Liver (tissue), 9 donors: ENCODE results near the gene LARGE2. TPM values are rescaled to one million over a fixed set of nuclear protein-coding genes. Genes with fewer than 3 reads are reported as not detected.

Source experiments
- DNase-seq: peaks from one replicate; pipeline ENCODE4 v3.0.0-alpha.2; 2017; ENCODE audit warnings: low spot score
- H3K27ac ChIP-seq, 2 donors: one replicate each; pipeline ENCODE4 v1.7.0; 2013; ENCODE audit warnings: inconsistent platforms in 2 of 2, low read length in 2 of 2, control low read depth in 1 of 2, low read depth in 1 of 2, mild to moderate bottlenecking in 1 of 2
- H3K27me3 ChIP-seq, 4 donors: one replicate each; pipeline versions ENCODE4 v1.6.1 to v1.7.0; 2013; ENCODE audit warnings: low read length in 3 of 4, inconsistent platforms in 1 of 4, mild to moderate bottlenecking in 1 of 4, moderate library complexity in 1 of 4; ENCODE audit not compliant: control insufficient read depth in 4 of 4, insufficient read depth in 4 of 4
- H3K36me3 ChIP-seq, 4 donors: one replicate each; pipeline versions ENCODE4 v1.6.1 to v1.7.0; 2013; ENCODE audit warnings: low read length in 3 of 4, mild to moderate bottlenecking in 3 of 4, low read depth in 1 of 4, moderate library complexity in 1 of 4; ENCODE audit not compliant: control insufficient read depth in 4 of 4, insufficient read depth in 3 of 4
- H3K4me1 ChIP-seq, 4 donors: one replicate each; pipeline versions ENCODE4 v1.6.1 to v1.7.0; 2013; ENCODE audit warnings: low read length in 3 of 4, mild to moderate bottlenecking in 3 of 4, moderate library complexity in 1 of 4; ENCODE audit not compliant: control insufficient read depth in 4 of 4, insufficient read depth in 4 of 4
- H3K4me3 ChIP-seq, 3 donors: one replicate each; pipeline versions ENCODE4 v1.6.1 to v1.7.0; 2013; ENCODE audit warnings: low read length in 3 of 3, control low read depth in 1 of 3, low read depth in 1 of 3, mild to moderate bottlenecking in 1 of 3
- H3K9ac ChIP-seq, 2 donors: one replicate each; pipeline ENCODE4 v1.7.0; 2013; ENCODE audit warnings: low read length in 2 of 2, mild to moderate bottlenecking in 2 of 2, moderate library complexity in 2 of 2, control low read depth in 1 of 2, low read depth in 1 of 2
- H3K9me3 ChIP-seq, 4 donors: one replicate each; pipeline versions ENCODE4 v1.6.1 to v1.7.0; 2013; ENCODE audit warnings: low read length in 3 of 4; ENCODE audit not compliant: control insufficient read depth in 4 of 4
- ATF3 ChIP-seq: IDR thresholded peaks from 2 replicates; pipeline ENCODE4 v1.6.1; 2016; ENCODE audit warnings: antibody characterized with exemption
- CTCF ChIP-seq: fragments of 150-350 bp; IDR thresholded peaks from 2 replicates; pipeline ENCODE4 v1.5.1; 2017; ENCODE audit warnings: improper control_type of control experiment, low read depth, low read length; ENCODE audit not compliant: missing input control
- EGR1 ChIP-seq, 2 donors: IDR thresholded peaks; 2 replicates each; pipeline ENCODE4 v1.6.1; 2016 to 2018; ENCODE audit warnings: antibody characterized with exemption in 2 of 2, low read depth in 2 of 2
- FOXA1 ChIP-seq: IDR thresholded peaks from 2 replicates; pipeline ENCODE4 v1.6.1; 2016; ENCODE audit warnings: antibody characterized with exemption
- FOXA2 ChIP-seq: IDR thresholded peaks from 2 replicates; pipeline ENCODE4 v1.6.1; 2016; ENCODE audit warnings: antibody characterized with exemption
- GABPA ChIP-seq, 2 donors: IDR thresholded peaks in 1 of 2; conservative IDR thresholded peaks in 1 of 2; 2 replicates each; pipeline ENCODE4 v1.6.1; 2016; ENCODE audit warnings: antibody characterized with exemption in 2 of 2, mild to moderate bottlenecking in 1 of 2, moderate library complexity in 1 of 2
- HNF4A ChIP-seq, 2 donors: conservative IDR thresholded peaks; 2 replicates each; pipeline ENCODE4 v1.6.1; 2016; ENCODE audit warnings: antibody characterized with exemption in 2 of 2, mild to moderate bottlenecking in 2 of 2
- HNF4G ChIP-seq: IDR thresholded peaks from 2 replicates; pipeline ENCODE4 v1.6.1; 2016; ENCODE audit warnings: antibody characterized with exemption
- JUND ChIP-seq, 2 donors: IDR thresholded peaks; 2 replicates each; pipeline ENCODE4 v1.6.1; 2016; ENCODE audit warnings: antibody characterized with exemption in 2 of 2
- MAX ChIP-seq: IDR thresholded peaks from 2 replicates; pipeline ENCODE4 v1.6.1; 2016; ENCODE audit warnings: antibody characterized with exemption
- NR2F2 ChIP-seq: IDR thresholded peaks from 2 replicates; pipeline ENCODE4 v1.6.1; 2016; ENCODE audit warnings: antibody characterized with exemption
- RAD21 ChIP-seq, 2 donors: IDR thresholded peaks; 2 replicates each; pipeline ENCODE4 v1.6.1; 2016; ENCODE audit warnings: antibody characterized with exemption in 2 of 2, mild to moderate bottlenecking in 2 of 2
- REST ChIP-seq: IDR thresholded peaks from 2 replicates; pipeline ENCODE4 v1.6.1; 2016; ENCODE audit warnings: antibody characterized with exemption, mild to moderate bottlenecking
- RXRA ChIP-seq, 2 donors: IDR thresholded peaks; 2 replicates each; pipeline ENCODE4 v1.6.1; 2017 to 2018; ENCODE audit warnings: antibody characterized with exemption in 2 of 2, mild to moderate bottlenecking in 1 of 2
- SP1 ChIP-seq: IDR thresholded peaks from 2 replicates; pipeline ENCODE4 v1.6.1; 2018; ENCODE audit warnings: antibody characterized with exemption, mild to moderate bottlenecking
- TAF1 ChIP-seq: conservative IDR thresholded peaks from 2 replicates; pipeline ENCODE4 v1.6.1; 2016; ENCODE audit warnings: antibody characterized with exemption, mild to moderate bottlenecking
- YY1 ChIP-seq: IDR thresholded peaks from 2 replicates; pipeline ENCODE4 v1.6.1; 2016; ENCODE audit warnings: antibody characterized with exemption, mild to moderate bottlenecking
- ZBTB33 ChIP-seq: IDR thresholded peaks from 2 replicates; pipeline ENCODE4 v1.6.1; 2016; ENCODE audit warnings: antibody characterized with exemption
- WGBS: extraction: QIAGEN DNeasy Blood & Tissue Kit; methylation state at CpG from one replicate; pipeline ENCODE4 v1.1.7; 2013; 5-methylcytosine and 5-hydroxymethylcytosine counted together
- polyA plus RNA-seq, 2 donors: library from polyadenylated mRNA; stranded (reverse) in 1 of 2; unstranded in 1 of 2; fragments of 200-250 nt in 1 of 2; fragments of >200 nt in 1 of 2; fragmentation: Nextera tagmentation in 1 of 2; extraction: Ambion mirVana in 1 of 2; gene quantifications; one replicate each; pipeline versions ENCODE4 v1.2.1 to v1.2.3, GENCODE V29; 2013 to 2015
- total RNA-seq, 2 donors: library from RNA; depleted of rRNA; stranded (reverse); fragments of >200 nt; gene quantifications; one replicate each; pipeline ENCODE4 v1.2.3, GENCODE V29; 2014
- donor health status: healthy.
- donor health status: healthy.
- donor health status: healthy.
- donor health status: healthy.
- donor health status: healthy.

The LARGE2 gene
- total and polyA plus RNA-seq, 4 donors = 1.3 to 1.9 (median 1.5) TPM

GRCh38 chr11:45897556-45897955, 24.9 kb upstream of the LARGE2 start:
- 92% methylated on average over 6 of the region's 6 CpGs for WGBS
- H3K27ac ChIP-seq = no peak overlapping the region

More at GRCh38 chr11:45897556-45897955, 24.9 kb upstream of the LARGE2 start:
- H3K4me3 ChIP-seq = no peak overlapping the region
- TF ChIP-seq ZBTB33 = no peak
- no peak for TF ChIP-seq CTCF
- no peak for TF ChIP-seq FOXA1
- TF ChIP-seq GABPA (IDR thresholded peaks at IDR 0.05 in 1 of 2, conservative IDR thresholded peaks at IDR 0.05 in 1 of 2) = no peak
- no peak for TF ChIP-seq ATF3
- no peak for TF ChIP-seq REST
- no peak for TF ChIP-seq TAF1
- no peak for TF ChIP-seq HNF4G
- no peak for TF ChIP-seq NR2F2
- TF ChIP-seq RXRA (IDR thresholded peaks at IDR 0.05) = no peak
- no peak for TF ChIP-seq FOXA2
- no peak for TF ChIP-seq JUND (IDR thresholded peaks at IDR 0.05)
- TF ChIP-seq HNF4A (conservative IDR thresholded peaks at IDR 0.05) = no peak
- TF ChIP-seq EGR1 (IDR thresholded peaks at IDR 0.05; ENCODE audit: low read depth in 2 of 2) = no peak
- no peak for TF ChIP-seq SP1
- TF ChIP-seq YY1 = no peak
- no peak for TF ChIP-seq MAX
- no peak for TF ChIP-seq RAD21 (IDR thresholded peaks at IDR 0.05)
- no peaks in the 10 kb centered on the region for H3K9me3 ChIP-seq
- no peaks in the 10 kb centered on the region for H3K27me3 ChIP-seq
- peaks cover 7 to 32% (median 21%) of the 10 kb centered on the region in 4 donors for H3K4me1 ChIP-seq
- no peaks in the 10 kb centered on the region for H3K36me3 ChIP-seq
- no peak for DNase-seq
- no peak overlapping the region for H3K9ac ChIP-seq
